ENCODE measurements around the gene LSG1. TPM values are rescaled to one million over a fixed set of nuclear protein-coding genes. Genes with fewer than 3 reads are reported as not detected.
"Not testable (repeated sequence)": the region's sequence is repeated elsewhere in the genome, so short reads cannot be mapped to it uniquely, and the experiment has no call there.

Gene LSG1
- total RNA-seq, 1 donor: 56.6 TPM

- no peak overlapping the region for H3K4me3 ChIP-seq (ENCODE audit: low read depth, low read length)
- no peak for DNase-seq (ENCODE audit: low read depth)
- TF ChIP-seq, protein P1, sequence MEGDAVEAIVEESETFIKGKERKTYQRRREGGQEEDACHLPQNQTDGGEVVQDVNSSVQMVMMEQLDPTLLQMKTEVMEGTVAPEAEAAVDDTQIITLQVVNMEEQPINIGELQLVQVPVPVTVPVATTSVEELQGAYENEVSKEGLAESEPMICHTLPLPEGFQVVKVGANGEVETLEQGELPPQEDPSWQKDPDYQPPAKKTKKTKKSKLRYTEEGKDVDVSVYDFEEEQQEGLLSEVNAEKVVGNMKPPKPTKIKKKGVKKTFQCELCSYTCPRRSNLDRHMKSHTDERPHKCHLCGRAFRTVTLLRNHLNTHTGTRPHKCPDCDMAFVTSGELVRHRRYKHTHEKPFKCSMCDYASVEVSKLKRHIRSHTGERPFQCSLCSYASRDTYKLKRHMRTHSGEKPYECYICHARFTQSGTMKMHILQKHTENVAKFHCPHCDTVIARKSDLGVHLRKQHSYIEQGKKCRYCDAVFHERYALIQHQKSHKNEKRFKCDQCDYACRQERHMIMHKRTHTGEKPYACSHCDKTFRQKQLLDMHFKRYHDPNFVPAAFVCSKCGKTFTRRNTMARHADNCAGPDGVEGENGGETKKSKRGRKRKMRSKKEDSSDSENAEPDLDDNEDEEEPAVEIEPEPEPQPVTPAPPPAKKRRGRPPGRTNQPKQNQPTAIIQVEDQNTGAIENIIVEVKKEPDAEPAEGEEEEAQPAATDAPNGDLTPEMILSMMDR (IDR thresholded peaks at IDR 0.05; ENCODE audit: insufficient read depth, low read depth, low read length): no peak
Observed at GRCh38 chr3:194612221-194612620, 59.8 kb downstream of the LSG1 start.

DNA sequence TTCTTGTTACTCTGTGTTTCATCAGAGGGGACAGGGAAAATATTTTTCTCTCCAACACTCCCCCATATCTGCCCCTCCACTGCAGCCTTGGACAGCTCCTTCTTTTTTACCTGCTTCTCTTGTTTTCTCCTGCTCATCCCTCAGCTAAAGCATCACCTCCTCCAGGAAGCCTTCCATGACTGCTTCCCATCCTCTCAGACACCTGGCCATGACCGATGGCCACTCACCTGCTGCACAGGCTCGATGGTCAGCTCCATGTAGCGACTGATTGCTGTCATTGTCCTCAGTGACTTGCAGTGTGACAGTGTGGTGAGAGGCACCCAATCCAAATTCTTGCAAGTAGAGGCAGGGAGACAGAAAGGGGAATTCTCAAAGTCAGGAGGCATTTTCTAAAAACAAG lies 61.3 kb downstream of the LSG1 start:
- H3K4me3 ChIP-seq (ENCODE audit: low read depth, low read length): no peak overlapping the region
- TF ChIP-seq, protein P1 (IDR thresholded peaks at IDR 0.05; ENCODE audit: insufficient read depth, low read depth, low read length): no peak
- no peak for DNase-seq (ENCODE audit: low read depth)

GRCh38 chr3:194609601-194610000 lies 62.4 kb downstream of the LSG1 start:
- no peak overlapping the region for H3K4me3 ChIP-seq (ENCODE audit: low read depth, low read length)
- TF ChIP-seq, protein P1 (IDR thresholded peaks at IDR 0.05; ENCODE audit: insufficient read depth, low read depth, low read length): no peak
- DNase-seq (ENCODE audit: low read depth): no peak

DNA sequence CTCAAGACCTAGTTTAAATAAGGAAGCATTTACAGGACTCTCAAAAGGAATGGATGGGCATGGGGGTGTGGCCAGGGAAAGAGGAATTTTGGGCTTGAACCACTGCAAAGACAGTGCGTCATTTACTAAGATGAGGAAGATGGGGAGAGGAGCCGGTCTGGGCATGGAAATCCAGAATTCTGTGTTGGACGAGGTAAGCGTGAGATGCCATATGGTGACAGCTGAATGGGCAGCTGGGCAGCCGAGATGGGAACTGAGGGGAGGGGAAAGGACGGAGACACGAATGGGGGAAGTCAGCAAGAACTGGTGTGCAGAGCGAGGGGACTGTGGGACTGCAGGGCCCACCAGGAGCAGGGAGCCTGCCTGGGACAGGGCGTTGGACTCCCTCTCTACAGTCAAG lies 63.0 kb downstream of the LSG1 start:
- TF ChIP-seq, protein P1 (IDR thresholded peaks at IDR 0.05; ENCODE audit: insufficient read depth, low read depth, low read length): no peak
- H3K4me3 ChIP-seq (ENCODE audit: low read depth, low read length): no peak overlapping the region
- DNase-seq (ENCODE audit: low read depth): no peak

GRCh38 chr3:194607592-194608389 lies 64.2 kb downstream of the LSG1 start:
- TF ChIP-seq, protein P1 (IDR thresholded peaks at IDR 0.05; ENCODE audit: insufficient read depth, low read depth, low read length): no peak
- H3K4me3 ChIP-seq (ENCODE audit: low read depth, low read length): no peak overlapping the region
- DNase-seq (ENCODE audit: low read depth): no peak

DNA sequence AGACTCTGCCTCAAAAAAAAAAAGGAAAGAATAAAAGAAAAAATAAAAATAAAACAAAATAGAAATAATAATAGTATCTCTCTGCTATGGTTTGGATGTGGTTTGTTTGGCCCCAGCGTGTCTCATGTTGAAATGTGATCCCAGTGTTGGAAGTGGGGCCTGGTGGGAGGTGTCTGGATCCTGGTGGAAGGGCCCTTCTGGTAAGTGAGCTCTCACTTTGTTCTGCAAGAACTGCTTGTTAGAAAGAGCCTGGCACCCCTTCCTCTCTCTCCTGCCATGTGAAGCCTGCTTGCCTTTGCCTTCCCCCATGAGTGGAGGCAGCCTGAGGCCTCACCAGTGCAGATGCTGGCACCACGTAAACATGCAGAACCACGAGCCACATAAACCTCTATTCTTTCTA lies 65.0 kb downstream of the LSG1 start:
- DNase-seq (ENCODE audit: low read depth): no peak
- TF ChIP-seq, protein P1 (IDR thresholded peaks at IDR 0.05; ENCODE audit: insufficient read depth, low read depth, low read length): no peak
- no peak overlapping the region for H3K4me3 ChIP-seq (ENCODE audit: low read depth, low read length)

- no peak for DNase-seq (ENCODE audit: low read depth)
- TF ChIP-seq, protein P1 (IDR thresholded peaks at IDR 0.05; ENCODE audit: insufficient read depth, low read depth, low read length): no peak
Observed at GRCh38 chr3:194606163-194606562, 65.8 kb downstream of the LSG1 start.

DNA sequence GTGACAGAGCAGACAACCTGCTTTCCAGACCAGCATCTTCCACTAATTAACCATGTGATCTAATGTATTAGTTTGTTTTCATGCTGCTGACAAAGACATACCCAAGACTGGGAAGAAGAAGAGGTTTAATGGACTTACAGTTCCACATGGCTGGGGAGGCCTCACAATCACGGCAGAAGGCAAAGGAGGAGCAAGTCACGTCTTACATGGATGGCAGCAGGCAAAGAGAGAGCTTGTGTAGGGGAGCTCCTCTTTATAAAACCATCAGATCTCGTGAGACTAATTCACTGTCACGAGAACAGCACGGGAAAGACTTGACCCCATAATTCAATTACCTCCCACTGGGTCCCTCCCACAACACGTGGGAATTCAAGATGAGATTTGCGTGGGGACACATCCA lies 66.7 kb downstream of the LSG1 start:
- H3K4me3 ChIP-seq (ENCODE audit: low read depth, low read length); DNase-seq (ENCODE audit: low read depth): not testable (repeated sequence)

More at GRCh38 chr3:194606163-194606562, 65.8 kb downstream of the LSG1 start:
- no peak overlapping the region for H3K4me3 ChIP-seq (ENCODE audit: low read depth, low read length)

All from fibroblast of villous mesenchyme (primary cell).